WI38 (cell line): ENCODE measurements around the gene C22orf15.

Source experiments
- H3K4me3 ChIP-seq: 2 replicates; pipeline ENCODE4 v1.5.1; 2011; ENCODE audit warnings: low read depth, mild to moderate bottlenecking, control low read depth, low read length
- CTCF ChIP-seq: IDR thresholded peaks from 2 replicates; pipeline ENCODE4 v1.5.1; 2012; ENCODE audit warnings: low read depth, mild to moderate bottlenecking, control low read depth, low read length

The C22orf15 gene

GRCh38 chr22:23743303-23743705, 19.5 kb upstream of the C22orf15 start:
- no peak for TF ChIP-seq CTCF
- no peak overlapping the region for H3K4me3 ChIP-seq

GRCh38 chr22:23744001-23744400, 18.8 kb upstream of the C22orf15 start:
- H3K4me3 ChIP-seq = no peak overlapping the region
- no peak for TF ChIP-seq CTCF

- no peak for TF ChIP-seq CTCF
- H3K4me3 ChIP-seq = no peak overlapping the region
Observed at GRCh38 chr22:23744485-23744884, 18.3 kb upstream of the C22orf15 start.

- no peak for TF ChIP-seq CTCF
Observed at GRCh38 chr22:23745791-23746190, 17.0 kb upstream of the C22orf15 start.

GRCh38 chr22:23749841-23750301, 12.9 kb upstream of the C22orf15 start:
- peak overlapping the region; percentile 81 for H3K4me3 ChIP-seq
- no peak for TF ChIP-seq CTCF

More at GRCh38 chr22:23745791-23746190, 17.0 kb upstream of the C22orf15 start:
- H3K4me3 ChIP-seq = no peak overlapping the region

- H3K4me3 ChIP-seq = peak overlapping the region; percentile 81
- TF ChIP-seq CTCF = no peak
Observed at GRCh38 chr22:23750367-23750713, 12.4 kb upstream of the C22orf15 start.

- peak within 1 kb of the TSS; percentile 81 for H3K4me3 ChIP-seq
- no peak for TF ChIP-seq CTCF
Observed at GRCh38 chr22:23750714-23751440, 11.9 kb upstream of the C22orf15 start, which contains the start of gene ZNF70. ZNF70 (minus strand) TSS chr22:23751112; CDS start chr22:23745140, 5,972 bp downstream.
